ENCODE results near the gene ASNSD1.
A peak's percentile ranks its signal among the peaks of the same experiment; 100 is the strongest.

The ASNSD1 gene

GRCh38 chr2:189661148-189661956 is at the start of gene ASNSD1:
TSS of gene ASNSD1 (plus strand) at chr2:189661459. CDS start at chr2:189666133, 4,674 bp downstream.
- DNase-seq, result peak; percentile 97

- DNase-seq, result no peak
These were observed 48.1 kb upstream of the ASNSD1 start for GRCh38 chr2:189613077-189613636.

GRCh38 chr2:189613650-189614420 is 47.4 kb upstream of the ASNSD1 start:
- DNase-seq, result no peak

GRCh38 chr2:189614585-189614984 is 46.7 kb upstream of the ASNSD1 start:
- DNase-seq, result no peak

GRCh38 chr2:189618197-189618596 is 43.1 kb upstream of the ASNSD1 start:
- DNase-seq, result no peak

GRCh38 chr2:189621781-189622180 is 39.5 kb upstream of the ASNSD1 start:
- DNase-seq, result no peak

GRCh38 chr2:189623049-189623448 is 38.2 kb upstream of the ASNSD1 start:
- DNase-seq, result no peak

- DNase-seq, result no peak
These were observed 36.5 kb upstream of the ASNSD1 start for GRCh38 chr2:189624648-189625355.

- DNase-seq, result no peak
These were observed 35.6 kb upstream of the ASNSD1 start for GRCh38 chr2:189625636-189626035.

- DNase-seq, result no peak
These were observed 33.5 kb upstream of the ASNSD1 start for GRCh38 chr2:189627789-189628188.

GRCh38 chr2:189628817-189629530 is 32.3 kb upstream of the ASNSD1 start:
- no peak for DNase-seq

GRCh38 chr2:189629531-189630453 is 31.5 kb upstream of the ASNSD1 start:
- DNase-seq, result no peak

GRCh38 chr2:189631849-189632248 is 29.4 kb upstream of the ASNSD1 start:
- DNase-seq, result no peak

- no peak for DNase-seq
These were observed 27.9 kb upstream of the ASNSD1 start for GRCh38 chr2:189633392-189633811.

- no peak for DNase-seq
These were observed 25.9 kb upstream of the ASNSD1 start for GRCh38 chr2:189635353-189635752.

- DNase-seq, result no peak
These were observed 22.8 kb upstream of the ASNSD1 start for GRCh38 chr2:189638301-189639006.

- no peak for DNase-seq
These were observed 22.2 kb upstream of the ASNSD1 start for GRCh38 chr2:189639007-189639609.

GRCh38 chr2:189641002-189641401 is 20.3 kb upstream of the ASNSD1 start:
- DNase-seq, result no peak

- no peak for DNase-seq
These were observed 19.7 kb upstream of the ASNSD1 start for GRCh38 chr2:189641590-189641989.

- DNase-seq, result no peak
These were observed 14.7 kb upstream of the ASNSD1 start for GRCh38 chr2:189646521-189646920.

All from activated CD4-positive, CD25-positive, alpha-beta regulatory T cell treated with anti-CD3 and anti-CD28 coated beads, Interleukin-2, amount 50 U/mL, for 72 hours (primary cell).